Measurements from ENCODE around the gene KRT7.

KRT7 gene

GRCh38 chr12:52278575-52279421 is 45.8 kb downstream of the KRT7 start:
- Histone ChIP-seq H3K9me3 (ENCODE audit: insufficient read depth, low read length) (no peaks in the 10 kb centered on the region), H3K79me2 (ENCODE audit: low read length) (no peaks in the 10 kb centered on the region), H2AFZ (ENCODE audit: low read depth, low read length) (peak overlapping the region; percentile 80), H3K4me3 (ENCODE audit: low read length) (peak overlapping the region; percentile 74), H3K27me3 (ENCODE audit: low read depth, low read length) (peaks cover 33% of the 10 kb centered on the region), H3K9ac (ENCODE audit: low read length) (peak overlapping the region; percentile 36; the same call in 1 of the 2 replicates), H3K36me3 (replicated peaks; ENCODE audit: low read depth, low read length) (no peaks in the 10 kb centered on the region), H3K27ac (ENCODE audit: low read length) (no peak overlapping the region), H3K4me1 (ENCODE audit: low read length) (peaks cover 4% of the 10 kb centered on the region), H3K4me2 (ENCODE audit: low read length) (peak overlapping the region; percentile 86), H4K20me1 (ENCODE audit: insufficient read depth, low read length) (no peaks in the 10 kb centered on the region)
- TF ChIP-seq EZH2phosphoT487 (IDR thresholded peaks at IDR 0.05; ENCODE audit: low read depth): no peak
- peak; percentile 86 for TF ChIP-seq CTCF (IDR thresholded peaks at IDR 0.05; ENCODE audit: low read depth, low read length)

GRCh38 chr12:52279422-52280318 is 46.6 kb downstream of the KRT7 start:
- no peak overlapping the region for H3K4me3 ChIP-seq (ENCODE audit: low read length)
- no peaks in the 10 kb centered on the region for H4K20me1 ChIP-seq (ENCODE audit: insufficient read depth, low read length)
- H3K27ac ChIP-seq (ENCODE audit: low read length): no peak overlapping the region
- no peak overlapping the region for H2AFZ ChIP-seq (ENCODE audit: low read depth, low read length)
- peak overlapping the region; percentile 86; the same call in 1 of the 2 replicates for H3K4me2 ChIP-seq (ENCODE audit: low read length)
- peaks cover 26% of the 10 kb centered on the region for H3K27me3 ChIP-seq (ENCODE audit: low read depth, low read length)
- H3K4me1 ChIP-seq (ENCODE audit: low read length): peaks cover 4% of the 10 kb centered on the region
- TF ChIP-seq CTCF (IDR thresholded peaks at IDR 0.05; ENCODE audit: low read depth, low read length) (no peak), EZH2phosphoT487 (IDR thresholded peaks at IDR 0.05; ENCODE audit: low read depth) (no peak)
- H3K79me2 ChIP-seq (ENCODE audit: low read length): no peaks in the 10 kb centered on the region
- H3K9me3 ChIP-seq (ENCODE audit: insufficient read depth, low read length): no peaks in the 10 kb centered on the region
- no peaks in the 10 kb centered on the region for H3K36me3 ChIP-seq (replicated peaks; ENCODE audit: low read depth, low read length)
- no peak overlapping the region for H3K9ac ChIP-seq (ENCODE audit: low read length)

GRCh38 chr12:52280319-52280795 is 47.3 kb downstream of the KRT7 start:
- Histone ChIP-seq H3K36me3 (replicated peaks; ENCODE audit: low read depth, low read length) (no peaks in the 10 kb centered on the region), H2AFZ (ENCODE audit: low read depth, low read length) (no peak overlapping the region)
- TF ChIP-seq EZH2phosphoT487 (IDR thresholded peaks at IDR 0.05; ENCODE audit: low read depth) (no peak), CTCF (IDR thresholded peaks at IDR 0.05; ENCODE audit: low read depth, low read length) (no peak)

More at GRCh38 chr12:52280319-52280795, 47.3 kb downstream of the KRT7 start:
- Histone ChIP-seq H3K4me1 (ENCODE audit: low read length) (peaks cover 4% of the 10 kb centered on the region), H3K79me2 (ENCODE audit: low read length) (no peaks in the 10 kb centered on the region), H3K9ac (ENCODE audit: low read length) (no peak overlapping the region), H3K27me3 (ENCODE audit: low read depth, low read length) (peaks cover 22% of the 10 kb centered on the region), H3K27ac (ENCODE audit: low read length) (no peak overlapping the region), H3K9me3 (ENCODE audit: insufficient read depth, low read length) (no peaks in the 10 kb centered on the region), H3K4me3 (ENCODE audit: low read length) (no peak overlapping the region), H4K20me1 (ENCODE audit: insufficient read depth, low read length) (no peaks in the 10 kb centered on the region), H3K4me2 (ENCODE audit: low read length) (no peak overlapping the region)

Data from OCI-LY3 (cell line).